Lower leg skin (tissue), 4 donors: Measurements from ENCODE around the gene SHCBP1L. TPM values are rescaled to one million over a fixed set of nuclear protein-coding genes. Genes with fewer than 3 reads are reported as not detected.

Experiments
- DNase-seq, 2 donors: peaks; one replicate each; pipeline ENCODE4 v3.0.0-alpha.2; 2019; ENCODE audit warnings: low spot score in 2 of 2
- H3K4me3 ChIP-seq: fragments of 200-600 bp; sonication (generic); 2 replicates; pipeline ENCODE4 v1.5.1; 2017; ENCODE audit warnings: mild to moderate bottlenecking, low read depth; ENCODE audit not compliant: poor library complexity, severe bottlenecking
- POLR2A ChIP-seq, 2 donors: fragments of 450-650 bp; IDR thresholded peaks; one replicate each; pipeline ENCODE4 v1.6.1; 2016 to 2017; ENCODE audit warnings: antibody characterized with exemption in 2 of 2, mild to moderate bottlenecking in 1 of 2, moderate library complexity in 1 of 2
- WGBS, 2 donors: methylation state at CpG; one replicate each; pipeline ENCODE4 v1.1.5; 2018; 5-methylcytosine and 5-hydroxymethylcytosine counted together
- intact Hi-C: fragments of 100-400 bp; cut with DNase I; formaldehyde crosslinking; loops from one replicate; pipeline ENCODE4 v1.15.0; 2023; ENCODE audit warnings: low total_unique reads
- total RNA-seq, 4 donors: library from RNA; depleted of rRNA; stranded (reverse); fragments of >200 nt; gene quantifications; one replicate each; pipeline ENCODE4 v1.1.0, GENCODE V29; 2016
- TF ChIP-seq, protein P1 (sequence below), 3 donors: fragments of 450-650 bp; IDR thresholded peaks; one replicate each; pipeline ENCODE4 v1.5.1; 2016; ENCODE audit warnings: antibody characterized with exemption in 3 of 3, mild to moderate bottlenecking in 3 of 3, moderate library complexity in 2 of 3

Gene SHCBP1L
- 1 to 10 TPM in 1 of 4 donors, not detected in 3; 3.4 TPM for total RNA-seq

DNA sequence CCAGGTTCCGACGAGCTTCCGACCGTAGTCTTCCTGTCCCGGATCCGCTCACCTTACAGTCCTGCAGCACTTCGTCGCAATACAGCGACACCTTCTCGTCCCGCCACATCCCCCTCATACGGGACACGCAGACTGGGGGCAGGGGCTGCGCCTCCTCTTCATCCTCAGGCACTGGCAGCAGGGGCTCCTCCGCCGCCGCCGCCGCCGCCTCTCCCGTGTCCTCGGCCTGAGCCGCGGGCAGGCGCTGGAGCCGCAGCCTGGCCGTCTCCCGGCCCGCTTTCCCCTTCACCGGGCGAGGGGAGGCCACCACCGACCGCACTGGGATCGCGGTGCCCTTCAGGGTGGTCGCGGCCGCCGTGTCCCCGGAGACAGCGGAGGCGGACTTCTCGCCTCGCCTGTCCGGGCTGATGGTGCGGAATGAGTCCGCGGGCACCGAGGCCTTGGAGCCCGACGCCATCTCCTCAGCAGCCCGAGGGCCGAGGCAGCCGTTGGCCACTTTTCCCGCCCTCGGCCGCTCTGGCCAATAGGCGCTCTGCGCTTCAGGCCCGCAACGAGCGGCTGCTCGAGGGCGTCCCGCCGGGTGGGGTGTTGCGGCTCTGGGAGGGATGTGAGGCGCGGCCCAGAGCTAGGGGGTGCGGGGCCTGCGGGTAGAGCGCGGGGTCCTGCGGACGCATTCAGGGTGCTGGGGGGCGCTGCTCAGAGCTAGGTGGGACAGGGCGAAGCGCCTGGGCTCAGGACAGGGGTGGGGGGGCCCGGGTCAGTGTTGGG lies at the start of gene SHCBP1L:
TSS of gene SHCBP1L (minus strand) at position 490 of the 768 bp plus-strand sequence. CDS start at position 457, 33 bp downstream.
- TF ChIP-seq, protein P1, sequence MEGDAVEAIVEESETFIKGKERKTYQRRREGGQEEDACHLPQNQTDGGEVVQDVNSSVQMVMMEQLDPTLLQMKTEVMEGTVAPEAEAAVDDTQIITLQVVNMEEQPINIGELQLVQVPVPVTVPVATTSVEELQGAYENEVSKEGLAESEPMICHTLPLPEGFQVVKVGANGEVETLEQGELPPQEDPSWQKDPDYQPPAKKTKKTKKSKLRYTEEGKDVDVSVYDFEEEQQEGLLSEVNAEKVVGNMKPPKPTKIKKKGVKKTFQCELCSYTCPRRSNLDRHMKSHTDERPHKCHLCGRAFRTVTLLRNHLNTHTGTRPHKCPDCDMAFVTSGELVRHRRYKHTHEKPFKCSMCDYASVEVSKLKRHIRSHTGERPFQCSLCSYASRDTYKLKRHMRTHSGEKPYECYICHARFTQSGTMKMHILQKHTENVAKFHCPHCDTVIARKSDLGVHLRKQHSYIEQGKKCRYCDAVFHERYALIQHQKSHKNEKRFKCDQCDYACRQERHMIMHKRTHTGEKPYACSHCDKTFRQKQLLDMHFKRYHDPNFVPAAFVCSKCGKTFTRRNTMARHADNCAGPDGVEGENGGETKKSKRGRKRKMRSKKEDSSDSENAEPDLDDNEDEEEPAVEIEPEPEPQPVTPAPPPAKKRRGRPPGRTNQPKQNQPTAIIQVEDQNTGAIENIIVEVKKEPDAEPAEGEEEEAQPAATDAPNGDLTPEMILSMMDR (IDR thresholded peaks at IDR 0.05) = no peak
- no peak for TF ChIP-seq POLR2A (IDR thresholded peaks at IDR 0.05)
- intact Hi-C loops = no loop called here
- no peak for DNase-seq
- H3K4me3 ChIP-seq = no peak within 1 kb of the TSS
- 33 to 42% methylated on average over 29 to 53 of the region's 79 CpGs for WGBS, 2 donors

DNA sequence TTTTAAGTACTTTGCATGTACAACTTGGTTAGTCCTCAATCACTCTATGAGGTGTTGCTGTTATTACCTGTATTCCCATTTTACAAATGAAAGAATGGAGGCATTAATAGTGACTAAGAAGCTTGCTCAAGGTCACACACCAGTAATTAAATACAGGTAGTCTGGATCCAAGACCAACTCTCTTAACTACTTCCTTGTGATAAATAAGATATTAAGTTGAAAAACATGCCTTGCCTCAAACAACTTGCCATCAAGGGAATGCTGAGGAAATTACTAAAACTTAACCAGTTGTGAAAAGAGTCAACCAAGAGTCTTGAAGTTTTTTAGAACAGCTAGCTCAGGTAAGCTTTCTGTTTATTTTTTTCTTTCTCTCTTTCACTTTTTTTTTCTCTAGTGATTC lies 49.3 kb upstream of the SHCBP1L start:
- no peak for TF ChIP-seq POLR2A (IDR thresholded peaks at IDR 0.05)
- TF ChIP-seq, protein P1 (IDR thresholded peaks at IDR 0.05) = no peak
- no peak for DNase-seq
- intact Hi-C loops = no loop called here
- no peak overlapping the region for H3K4me3 ChIP-seq

DNA sequence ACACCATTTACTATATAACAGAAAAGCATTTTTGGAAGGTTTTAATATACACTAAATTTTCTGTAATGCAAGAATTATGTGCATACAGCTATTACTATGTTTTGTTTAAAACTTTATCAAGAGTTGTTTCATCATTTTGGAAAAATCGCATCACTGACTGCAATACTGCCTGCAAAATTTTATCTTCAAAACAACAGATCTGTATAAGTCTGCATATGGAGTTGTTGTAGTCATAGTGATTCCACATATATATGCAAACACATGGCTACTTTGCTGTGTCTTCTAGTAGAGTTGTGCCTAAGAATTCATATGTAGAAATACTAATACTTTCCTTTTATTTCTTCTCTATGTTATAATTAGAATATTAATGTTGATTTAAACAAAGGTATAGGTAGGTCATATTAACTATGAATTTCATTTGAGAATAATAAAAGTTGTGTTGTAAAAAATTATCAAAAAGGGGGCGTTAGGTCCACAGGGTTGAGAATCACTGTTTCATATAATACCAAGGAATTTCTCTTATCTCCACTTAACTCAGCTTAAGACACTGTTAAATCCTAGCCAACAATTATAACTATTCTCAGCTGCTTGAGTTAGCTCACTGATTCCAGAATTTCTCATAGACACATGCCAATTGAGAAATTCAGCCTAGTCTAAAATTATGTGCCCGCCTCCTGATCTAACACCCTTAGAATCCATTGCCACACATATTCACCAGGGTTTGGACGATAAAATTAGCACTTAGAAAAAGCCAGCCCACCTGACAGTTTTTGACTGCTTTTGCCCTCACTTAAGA lies 47.4 kb upstream of the SHCBP1L start:
- DNase-seq = no peak
- intact Hi-C loops = no loop called here
- WGBS, 2 donors = 72 to 74% methylated on average over 4 of the region's 4 CpGs
- TF ChIP-seq POLR2A (IDR thresholded peaks at IDR 0.05) = no peak
- TF ChIP-seq, protein P1 (IDR thresholded peaks at IDR 0.05) = no peak
- H3K4me3 ChIP-seq = no peak overlapping the region

DNA sequence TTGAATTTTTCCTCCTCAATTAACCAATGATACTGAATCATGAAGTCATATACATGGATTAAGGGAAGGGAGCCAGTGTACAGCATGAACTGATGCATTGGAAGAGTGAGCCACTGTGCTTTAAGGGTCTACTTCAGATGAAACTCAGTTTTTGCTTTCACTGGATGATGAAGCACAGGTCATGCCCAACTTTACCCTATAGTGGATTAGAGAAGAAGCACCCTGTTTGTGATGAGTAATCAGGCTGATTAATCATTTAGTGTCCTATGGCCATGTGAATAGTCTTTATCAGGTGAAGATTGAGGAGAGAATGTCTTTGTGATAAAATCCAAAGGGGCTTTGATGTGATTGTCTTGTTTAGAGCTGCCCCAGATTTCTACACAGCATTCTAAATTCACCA lies 45.5 kb upstream of the SHCBP1L start:
- no peak for TF ChIP-seq POLR2A (IDR thresholded peaks at IDR 0.05)
- intact Hi-C loops = no loop called here
- no peak overlapping the region for H3K4me3 ChIP-seq
- DNase-seq = no peak

DNA sequence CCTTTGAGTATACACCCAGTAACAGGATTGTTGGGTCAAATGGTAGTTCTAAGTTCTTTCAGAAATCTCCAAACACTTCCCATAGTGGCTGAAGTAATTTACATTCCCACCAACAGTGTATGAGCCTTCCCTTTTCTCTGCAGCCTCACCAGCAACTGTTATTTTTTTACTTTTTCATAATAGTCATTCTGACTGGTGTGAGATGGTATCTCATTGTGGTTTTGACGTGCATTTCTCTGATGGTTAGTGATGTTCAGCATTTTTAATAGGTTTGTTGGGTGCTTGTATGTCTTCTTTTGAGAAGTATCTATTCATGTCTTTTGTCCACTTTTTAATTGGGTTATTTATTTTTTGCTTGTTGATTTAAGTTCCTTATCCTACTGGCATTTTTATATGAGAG lies 43.9 kb upstream of the SHCBP1L start:
- DNase-seq = no peak
- H3K4me3 ChIP-seq = no peak overlapping the region
- WGBS, 2 donors = 67 to 72% methylated on average over 1 of the region's 1 CpG
- TF ChIP-seq, protein P1 (IDR thresholded peaks at IDR 0.05) = no peak
- TF ChIP-seq POLR2A (IDR thresholded peaks at IDR 0.05) = no peak
- intact Hi-C loops = no loop called here

DNA sequence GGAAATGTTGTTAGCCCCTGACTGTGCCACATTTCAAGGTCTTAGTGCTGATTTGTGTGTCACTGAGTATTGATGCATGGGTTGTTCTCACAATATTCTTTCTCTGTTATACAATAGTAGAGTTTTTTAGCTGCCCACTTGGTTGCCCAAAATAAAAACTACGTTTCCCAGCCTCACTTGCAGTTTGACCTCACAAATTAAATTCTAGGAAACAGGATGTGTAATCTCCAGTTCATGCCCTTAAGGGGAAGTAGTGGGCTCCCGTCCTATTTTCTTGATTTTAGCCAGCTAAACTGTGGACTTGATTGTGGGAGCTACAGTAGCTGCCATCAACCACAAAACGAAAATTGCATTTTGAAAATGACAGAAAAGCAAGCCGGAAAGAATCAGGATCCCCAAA lies 42.9 kb upstream of the SHCBP1L start:
- DNase-seq = no peak
- 62% methylated on average over 4 of the region's 4 CpGs for WGBS, 2 donors
- TF ChIP-seq POLR2A (IDR thresholded peaks at IDR 0.05) = no peak
- TF ChIP-seq, protein P1 (IDR thresholded peaks at IDR 0.05) = no peak
- intact Hi-C loops = no loop called here
- H3K4me3 ChIP-seq = no peak overlapping the region
